Measurements from ENCODE around the gene RHOB. TPM values are rescaled to one million over a fixed set of nuclear protein-coding genes. Genes with fewer than 3 reads are reported as not detected.

Gene RHOB
- total and polyA plus RNA-seq, 2 of the 13 experiments (the other 11 are each of a cell fraction or from before 2014, with no cell fraction given), result 192 to 268 TPM

DNA sequence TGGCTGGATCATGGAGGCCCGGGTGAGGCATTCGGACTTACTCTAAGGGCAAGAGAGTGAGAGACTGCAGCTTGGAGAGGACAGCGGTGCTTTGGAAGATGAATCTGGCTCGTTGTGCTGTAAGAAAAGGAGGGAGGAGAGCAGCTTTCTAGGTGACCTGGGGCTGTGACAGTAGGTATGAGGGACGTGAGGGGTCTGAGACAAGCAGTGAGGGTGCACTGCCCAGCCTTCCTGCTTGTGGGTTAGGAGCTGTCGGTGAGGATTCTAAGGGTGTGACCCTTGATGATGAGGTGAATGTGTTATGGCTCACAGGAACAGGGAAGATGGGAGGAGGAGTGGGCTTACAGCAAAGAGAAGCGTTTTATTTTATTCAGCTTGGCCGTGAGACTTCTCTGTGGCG, 27.1 kb upstream of the RHOB start (continued):
- peak; percentile 45 for TF ChIP-seq ZNF883 (CRISPR knock-in tag; IDR thresholded peaks at IDR 0.05; ENCODE audit: not compliant biosample characterization)
- no peak for TF ChIP-seq ZNF546 (CRISPR knock-in tag; conservative IDR thresholded peaks at IDR 0.05)
- no peak for TF ChIP-seq HDAC2 (CRISPR knock-in tag; IDR thresholded peaks at IDR 0.05)
- no peak for TF ChIP-seq ZNF3 (CRISPR knock-in tag; IDR thresholded peaks at IDR 0.05)
- no peak for TF ChIP-seq ZNF432 (CRISPR knock-in tag; IDR thresholded peaks at IDR 0.05; ENCODE audit: borderline replicate concordance)
- no peak for TF ChIP-seq YEATS2 (CRISPR knock-in tag; IDR thresholded peaks at IDR 0.05; ENCODE audit: borderline replicate concordance)
- TF ChIP-seq ATF1 (CRISPR knock-in tag; IDR thresholded peaks at IDR 0.05), result no peak
- TF ChIP-seq, protein P1, sequence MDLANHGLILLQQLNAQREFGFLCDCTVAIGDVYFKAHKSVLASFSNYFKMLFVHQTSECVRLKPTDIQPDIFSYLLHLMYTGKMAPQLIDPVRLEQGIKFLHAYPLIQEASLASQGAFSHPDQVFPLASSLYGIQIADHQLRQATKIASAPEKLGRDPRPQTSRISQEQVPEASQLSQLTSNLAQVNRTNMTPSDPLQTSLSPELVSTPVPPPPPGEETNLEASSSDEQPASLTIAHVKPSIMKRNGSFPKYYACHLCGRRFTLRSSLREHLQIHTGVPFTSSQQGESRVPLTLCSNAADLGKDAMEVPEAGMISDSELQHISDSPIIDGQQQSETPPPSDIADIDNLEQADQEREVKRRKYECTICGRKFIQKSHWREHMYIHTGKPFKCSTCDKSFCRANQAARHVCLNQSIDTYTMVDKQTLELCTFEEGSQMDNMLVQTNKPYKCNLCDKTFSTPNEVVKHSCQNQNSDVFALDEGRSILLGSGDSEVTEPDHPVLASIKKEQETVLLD (CRISPR knock-in tag; IDR thresholded peaks at IDR 0.05; ENCODE audit: low read depth), result no peak
- TF ChIP-seq, protein P2, sequence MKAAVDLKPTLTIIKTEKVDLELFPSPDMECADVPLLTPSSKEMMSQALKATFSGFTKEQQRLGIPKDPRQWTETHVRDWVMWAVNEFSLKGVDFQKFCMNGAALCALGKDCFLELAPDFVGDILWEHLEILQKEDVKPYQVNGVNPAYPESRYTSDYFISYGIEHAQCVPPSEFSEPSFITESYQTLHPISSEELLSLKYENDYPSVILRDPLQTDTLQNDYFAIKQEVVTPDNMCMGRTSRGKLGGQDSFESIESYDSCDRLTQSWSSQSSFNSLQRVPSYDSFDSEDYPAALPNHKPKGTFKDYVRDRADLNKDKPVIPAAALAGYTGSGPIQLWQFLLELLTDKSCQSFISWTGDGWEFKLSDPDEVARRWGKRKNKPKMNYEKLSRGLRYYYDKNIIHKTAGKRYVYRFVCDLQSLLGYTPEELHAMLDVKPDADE (CRISPR knock-in tag; IDR thresholded peaks at IDR 0.05), result no peak
- no peak for TF ChIP-seq CHD2 (IDR thresholded peaks at IDR 0.05; ENCODE audit: low read depth, low read length)
- TF ChIP-seq KLF11 (CRISPR knock-in tag; IDR thresholded peaks at IDR 0.05), result no peak
- no peak for TF ChIP-seq PAX8 (CRISPR knock-in tag; IDR thresholded peaks at IDR 0.05; ENCODE audit: borderline replicate concordance)
- TF ChIP-seq, protein P3, sequence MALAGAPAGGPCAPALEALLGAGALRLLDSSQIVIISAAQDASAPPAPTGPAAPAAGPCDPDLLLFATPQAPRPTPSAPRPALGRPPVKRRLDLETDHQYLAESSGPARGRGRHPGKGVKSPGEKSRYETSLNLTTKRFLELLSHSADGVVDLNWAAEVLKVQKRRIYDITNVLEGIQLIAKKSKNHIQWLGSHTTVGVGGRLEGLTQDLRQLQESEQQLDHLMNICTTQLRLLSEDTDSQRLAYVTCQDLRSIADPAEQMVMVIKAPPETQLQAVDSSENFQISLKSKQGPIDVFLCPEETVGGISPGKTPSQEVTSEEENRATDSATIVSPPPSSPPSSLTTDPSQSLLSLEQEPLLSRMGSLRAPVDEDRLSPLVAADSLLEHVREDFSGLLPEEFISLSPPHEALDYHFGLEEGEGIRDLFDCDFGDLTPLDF (CRISPR knock-in tag; IDR thresholded peaks at IDR 0.05), result no peak
- no peak for TF ChIP-seq ZNF260 (CRISPR knock-in tag; IDR thresholded peaks at IDR 0.05; ENCODE audit: borderline replicate concordance, low read depth)
- TF ChIP-seq POLR2AphosphoS2 (IDR thresholded peaks at IDR 0.05; ENCODE audit: low read depth, low read length), result no peak
- no peak for TF ChIP-seq ZC3H13 (CRISPR knock-in tag; IDR thresholded peaks at IDR 0.05)
- TF ChIP-seq, protein P4, sequence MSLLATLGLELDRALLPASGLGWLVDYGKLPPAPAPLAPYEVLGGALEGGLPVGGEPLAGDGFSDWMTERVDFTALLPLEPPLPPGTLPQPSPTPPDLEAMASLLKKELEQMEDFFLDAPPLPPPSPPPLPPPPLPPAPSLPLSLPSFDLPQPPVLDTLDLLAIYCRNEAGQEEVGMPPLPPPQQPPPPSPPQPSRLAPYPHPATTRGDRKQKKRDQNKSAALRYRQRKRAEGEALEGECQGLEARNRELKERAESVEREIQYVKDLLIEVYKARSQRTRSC (CRISPR knock-in tag; IDR thresholded peaks at IDR 0.05; ENCODE audit: low read depth), result no peak
- TF ChIP-seq FOSL1 (CRISPR knock-in tag; IDR thresholded peaks at IDR 0.05; ENCODE audit: borderline replicate concordance), result no peak
- TF ChIP-seq, protein P5, sequence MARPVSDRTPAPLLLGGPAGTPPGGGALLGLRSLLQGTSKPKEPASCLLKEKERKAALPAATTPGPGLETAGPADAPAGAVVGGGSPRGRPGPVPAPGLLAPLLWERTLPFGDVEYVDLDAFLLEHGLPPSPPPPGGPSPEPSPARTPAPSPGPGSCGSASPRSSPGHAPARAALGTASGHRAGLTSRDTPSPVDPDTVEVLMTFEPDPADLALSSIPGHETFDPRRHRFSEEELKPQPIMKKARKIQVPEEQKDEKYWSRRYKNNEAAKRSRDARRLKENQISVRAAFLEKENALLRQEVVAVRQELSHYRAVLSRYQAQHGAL (CRISPR knock-in tag; IDR thresholded peaks at IDR 0.05; ENCODE audit: not compliant biosample characterization), result no peak
- TF ChIP-seq RFXAP (CRISPR knock-in tag; IDR thresholded peaks at IDR 0.05; ENCODE audit: borderline replicate concordance), result no peak
- TF ChIP-seq MAFK (conservative IDR thresholded peaks at IDR 0.05 in 1 of 2, IDR thresholded peaks at IDR 0.05 in 1 of 2; ENCODE audit: low read length in 2 of 2), result no peak
- TF ChIP-seq SP1 (IDR thresholded peaks at IDR 0.05), result no peak
- no peak for TF ChIP-seq SP1 (CRISPR knock-in tag; IDR thresholded peaks at IDR 0.05)
- TF ChIP-seq, protein P6, sequence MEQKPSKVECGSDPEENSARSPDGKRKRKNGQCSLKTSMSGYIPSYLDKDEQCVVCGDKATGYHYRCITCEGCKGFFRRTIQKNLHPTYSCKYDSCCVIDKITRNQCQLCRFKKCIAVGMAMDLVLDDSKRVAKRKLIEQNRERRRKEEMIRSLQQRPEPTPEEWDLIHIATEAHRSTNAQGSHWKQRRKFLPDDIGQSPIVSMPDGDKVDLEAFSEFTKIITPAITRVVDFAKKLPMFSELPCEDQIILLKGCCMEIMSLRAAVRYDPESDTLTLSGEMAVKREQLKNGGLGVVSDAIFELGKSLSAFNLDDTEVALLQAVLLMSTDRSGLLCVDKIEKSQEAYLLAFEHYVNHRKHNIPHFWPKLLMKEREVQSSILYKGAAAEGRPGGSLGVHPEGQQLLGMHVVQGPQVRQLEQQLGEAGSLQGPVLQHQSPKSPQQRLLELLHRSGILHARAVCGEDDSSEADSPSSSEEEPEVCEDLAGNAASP (CRISPR knock-in tag; IDR thresholded peaks at IDR 0.05; ENCODE audit: borderline replicate concordance), result no peak
- no peak for TF ChIP-seq KDM5A (IDR thresholded peaks at IDR 0.05; ENCODE audit: borderline replicate concordance, low read length)
- TF ChIP-seq SETDB1 (CRISPR knock-in tag; IDR thresholded peaks at IDR 0.05; ENCODE audit: borderline replicate concordance), result no peak
